WERI-Rb-1 (cell line): ENCODE data around the gene TRIM32.

Source experiments
- DNase-seq: peaks from one replicate; pipeline ENCODE4 v3.0.0-alpha.2; 2020
- H3K27ac ChIP-seq: fragments of 250-450 bp; sonication (Bioruptor Pico); 2 replicates; pipeline ENCODE4 v1.5.1; 2020; ENCODE audit warnings: mild to moderate bottlenecking, moderate library complexity
- H3K27me3 ChIP-seq: fragments of 250-450 bp; sonication (Bioruptor Pico); 2 replicates; pipeline ENCODE4 v1.5.1; 2021; ENCODE audit warnings: mild to moderate bottlenecking, low read depth, moderate library complexity; ENCODE audit not compliant: insufficient read depth, severe bottlenecking
- H3K36me3 ChIP-seq: fragments of 250-450 bp; sonication (Bioruptor Pico); 2 replicates; pipeline ENCODE4 v1.5.1; 2020; ENCODE audit warnings: mild to moderate bottlenecking, moderate library complexity
- H3K4me3 ChIP-seq: 2 replicates; pipeline ENCODE4 v1.5.1; 2011; ENCODE audit warnings: low read depth, mild to moderate bottlenecking, control low read depth, low read length
- H3K9me3 ChIP-seq: fragments of 250-450 bp; sonication (Bioruptor Pico); 2 replicates; pipeline ENCODE4 v1.5.1; 2021; ENCODE audit warnings: mild to moderate bottlenecking, moderate library complexity; ENCODE audit not compliant: severe bottlenecking
- CTCF ChIP-seq: IDR thresholded peaks from 2 replicates; pipeline ENCODE4 v1.5.1; 2011; ENCODE audit warnings: low read depth, mild to moderate bottlenecking, control low read depth, inconsistent platforms, low read length

The TRIM32 gene

GRCh38 chr9:116749772-116750171 is 62.7 kb downstream of the TRIM32 start:
- H3K36me3 ChIP-seq: no peaks in the 10 kb centered on the region; the same call in 1 of the 2 replicates
- no peak for DNase-seq
- no peak overlapping the region for H3K27ac ChIP-seq
- no peaks in the 10 kb centered on the region for H3K9me3 ChIP-seq
- no peaks in the 10 kb centered on the region for H3K27me3 ChIP-seq
- TF ChIP-seq CTCF: no peak
- no peak overlapping the region for H3K4me3 ChIP-seq

DNA sequence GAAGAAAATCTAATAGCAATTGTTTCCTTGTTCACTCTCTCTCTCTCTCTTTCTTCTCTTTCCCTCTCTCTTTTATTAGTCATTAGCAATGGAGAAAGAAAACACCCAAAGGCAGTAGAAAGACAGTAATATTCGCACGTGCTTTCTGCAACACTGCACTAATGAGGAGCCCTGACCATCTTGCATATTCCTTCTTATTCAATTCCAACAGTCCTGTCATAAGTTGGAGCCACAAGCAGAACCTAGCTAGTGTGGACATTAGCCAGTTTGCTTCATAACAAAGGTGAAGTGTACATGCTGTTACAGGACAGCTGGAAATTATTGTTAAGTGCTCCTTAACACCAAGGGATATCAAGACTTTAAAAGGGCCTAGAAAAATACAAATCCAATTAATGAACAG is 63.4 kb downstream of the TRIM32 start:
- Histone ChIP-seq H3K4me3 (no peak overlapping the region), H3K36me3 (no peaks in the 10 kb centered on the region; the same call in none of the 2 replicates), H3K9me3 (no peaks in the 10 kb centered on the region), H3K27ac (no peak overlapping the region), H3K27me3 (no peaks in the 10 kb centered on the region)
- TF ChIP-seq CTCF: no peak
- no peak for DNase-seq
